ENCODE results near the gene GARNL3.

The GARNL3 gene

DNA sequence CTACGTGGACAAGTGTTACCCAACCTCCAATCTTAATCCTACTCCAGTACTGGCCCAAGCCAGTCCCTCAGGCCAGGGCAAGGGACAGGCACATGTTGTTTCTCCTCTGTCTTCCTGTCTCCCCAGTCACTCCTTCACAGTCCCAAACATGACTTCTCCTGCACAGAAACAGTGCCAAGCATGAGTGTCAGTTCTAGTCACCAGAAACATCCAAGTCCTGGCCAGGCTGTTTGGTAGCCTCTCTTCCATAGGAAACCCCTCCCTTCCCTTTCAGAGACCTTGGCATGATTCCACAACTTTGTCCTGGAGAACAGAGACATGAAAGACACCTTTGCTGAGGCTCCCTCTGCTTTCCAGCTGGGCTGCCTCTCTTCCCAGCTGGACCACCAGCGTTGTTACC, 76.1 kb downstream of the GARNL3 start:
- POLR2A ChIA-PET, result no interaction called here
- CTCF ChIA-PET, result interaction anchor here (0.8 kb wide), 1 partner anchor 16 kb away, joined by 3 read pairs; no protein-coding TSS in a partner anchor
- DNase-seq, result no peak
- no peak overlapping the region for H3K27ac ChIP-seq (ENCODE audit: insufficient read depth in 1 of 2, low read depth in 1 of 2, low read length in 2 of 2, poor library complexity in 1 of 2, severe bottlenecking in 2 of 2)
- WGBS (ENCODE audit: insufficient coverage), result 94% methylated on average over 2 of the region's 2 CpGs
- H3K36me3 ChIP-seq (ENCODE audit: control insufficient read depth in 4 of 4, insufficient read depth in 4 of 4, low read length in 3 of 4), result no peaks in the 10 kb centered on the region
- no peaks in the 10 kb centered on the region for H3K4me1 ChIP-seq (ENCODE audit: control extremely low read depth in 1 of 4, control insufficient read depth in 4 of 4, insufficient read depth in 4 of 4, low read length in 3 of 4)
- no peak overlapping the region for H3K4me3 ChIP-seq (ENCODE audit: control insufficient read depth in 1 of 7, extremely low read depth in 1 of 7, insufficient read depth in 4 of 7, low read depth in 2 of 7, low read length in 6 of 7)
- H3K27me3 ChIP-seq (replicated peaks in 2 of 5; ENCODE audit: control insufficient read depth in 4 of 5, insufficient read depth in 5 of 5, low read length in 4 of 5), result peaks cover 0 to 6% (median 0%) of the 10 kb centered on the region in 5 experiments
- H3K9me3 ChIP-seq (ENCODE audit: control extremely low read depth in 1 of 5, control insufficient read depth in 4 of 5, insufficient read depth in 2 of 5, low read depth in 1 of 5, low read length in 4 of 5), result no peaks in the 10 kb centered on the region

- H3K9me3 ChIP-seq (ENCODE audit: control extremely low read depth in 1 of 5, control insufficient read depth in 4 of 5, insufficient read depth in 2 of 5, low read depth in 1 of 5, low read length in 4 of 5), result no peaks in the 10 kb centered on the region
- H3K36me3 ChIP-seq (ENCODE audit: control insufficient read depth in 4 of 4, insufficient read depth in 4 of 4, low read length in 3 of 4), result no peaks in the 10 kb centered on the region
- WGBS (ENCODE audit: insufficient coverage), result 98% methylated on average over 3 of the region's 3 CpGs
- no peaks in the 10 kb centered on the region for H3K4me1 ChIP-seq (ENCODE audit: control extremely low read depth in 1 of 4, control insufficient read depth in 4 of 4, insufficient read depth in 4 of 4, low read length in 3 of 4)
- ChIA-PET CTCF (interaction anchor here (0.8 kb wide), 1 partner anchor 15 kb away, joined by 3 read pairs; no protein-coding TSS in a partner anchor), POLR2A (no interaction called here)
- H3K4me3 ChIP-seq (ENCODE audit: control insufficient read depth in 1 of 7, extremely low read depth in 1 of 7, insufficient read depth in 4 of 7, low read depth in 2 of 7, low read length in 6 of 7), result no peak overlapping the region
- no peak for DNase-seq
- H3K27ac ChIP-seq (ENCODE audit: insufficient read depth in 1 of 2, low read depth in 1 of 2, low read length in 2 of 2, poor library complexity in 1 of 2, severe bottlenecking in 2 of 2), result no peak overlapping the region
- H3K27me3 ChIP-seq (replicated peaks in 2 of 5; ENCODE audit: control insufficient read depth in 4 of 5, insufficient read depth in 5 of 5, low read length in 4 of 5), result peaks cover 0 to 6% (median 0%) of the 10 kb centered on the region in 5 experiments
These were observed 76.6 kb downstream of the GARNL3 start for GRCh38 chr9:127341152-127341551.

GRCh38 chr9:127344368-127345000, 79.9 kb downstream of the GARNL3 start:
- DNase-seq, result no peak

DNA sequence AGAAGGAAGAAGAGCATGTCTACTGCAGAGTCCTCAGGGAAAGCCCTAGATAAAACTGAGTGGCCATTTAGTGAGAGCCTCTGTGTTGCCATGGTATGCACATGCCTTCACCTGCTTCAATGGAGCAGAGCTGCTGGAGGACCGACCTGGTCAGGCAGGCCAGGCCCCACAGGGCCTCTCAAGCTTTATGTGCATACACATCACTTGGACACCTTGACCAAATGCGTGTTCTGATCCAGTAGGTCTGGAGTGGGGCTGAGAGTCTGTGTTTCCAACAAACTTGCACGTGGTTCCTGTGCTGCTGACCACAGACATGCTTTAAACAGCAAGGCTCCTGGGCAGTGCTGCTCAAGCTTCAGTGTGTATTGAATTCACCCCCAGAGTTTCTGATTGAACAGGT, 81.0 kb downstream of the GARNL3 start:
- Histone ChIP-seq H3K4me1 (ENCODE audit: control extremely low read depth in 1 of 4, control insufficient read depth in 4 of 4, insufficient read depth in 4 of 4, low read length in 3 of 4) (no peaks in the 10 kb centered on the region), H3K9me3 (ENCODE audit: control extremely low read depth in 1 of 5, control insufficient read depth in 4 of 5, insufficient read depth in 2 of 5, low read depth in 1 of 5, low read length in 4 of 5) (no peaks in the 10 kb centered on the region), H3K4me3 (ENCODE audit: control insufficient read depth in 1 of 7, extremely low read depth in 1 of 7, insufficient read depth in 4 of 7, low read depth in 2 of 7, low read length in 6 of 7) (no peak overlapping the region), H3K36me3 (ENCODE audit: control insufficient read depth in 4 of 4, insufficient read depth in 4 of 4, low read length in 3 of 4) (no peaks in the 10 kb centered on the region), H3K27me3 (replicated peaks in 2 of 5; ENCODE audit: control insufficient read depth in 4 of 5, insufficient read depth in 5 of 5, low read length in 4 of 5) (peaks cover 0 to 6% (median 0%) of the 10 kb centered on the region in 5 experiments), H3K27ac (ENCODE audit: insufficient read depth in 1 of 2, low read depth in 1 of 2, low read length in 2 of 2, poor library complexity in 1 of 2, severe bottlenecking in 2 of 2) (no peak overlapping the region)
- no peak for DNase-seq
- 90% methylated on average over 3 of the region's 3 CpGs for WGBS (ENCODE audit: insufficient coverage)
- ChIA-PET POLR2A (no interaction called here), CTCF (interaction anchor here (1.0 to 1.8 kb wide), 4 partner anchors 13 to 131 kb away, joined by 3 to 6 read pairs (median 4); no protein-coding TSS in a partner anchor)

More at GRCh38 chr9:127344368-127345000, 79.9 kb downstream of the GARNL3 start:
- H3K27ac ChIP-seq (ENCODE audit: insufficient read depth in 1 of 2, low read depth in 1 of 2, low read length in 2 of 2, poor library complexity in 1 of 2, severe bottlenecking in 2 of 2), result no peak overlapping the region
- no peaks in the 10 kb centered on the region for H3K36me3 ChIP-seq (ENCODE audit: control insufficient read depth in 4 of 4, insufficient read depth in 4 of 4, low read length in 3 of 4)
- POLR2A ChIA-PET, result no interaction called here
- CTCF ChIA-PET, result interaction anchor here (0.9 to 1.8 kb wide), 3 partner anchors 10 to 130 kb away, joined by 4 to 6 read pairs (median 5); no protein-coding TSS in a partner anchor
- no peaks in the 10 kb centered on the region for H3K9me3 ChIP-seq (ENCODE audit: control extremely low read depth in 1 of 5, control insufficient read depth in 4 of 5, insufficient read depth in 2 of 5, low read depth in 1 of 5, low read length in 4 of 5)
- H3K4me1 ChIP-seq (ENCODE audit: control extremely low read depth in 1 of 4, control insufficient read depth in 4 of 4, insufficient read depth in 4 of 4, low read length in 3 of 4), result no peaks in the 10 kb centered on the region
- H3K27me3 ChIP-seq (replicated peaks in 2 of 5; ENCODE audit: control insufficient read depth in 4 of 5, insufficient read depth in 5 of 5, low read length in 4 of 5), result peaks cover 0 to 6% (median 0%) of the 10 kb centered on the region in 5 experiments
- 81% methylated on average over 6 of the region's 7 CpGs for WGBS (ENCODE audit: insufficient coverage)
- no peak overlapping the region for H3K4me3 ChIP-seq (ENCODE audit: control insufficient read depth in 1 of 7, extremely low read depth in 1 of 7, insufficient read depth in 4 of 7, low read depth in 2 of 7, low read length in 6 of 7)

DNA sequence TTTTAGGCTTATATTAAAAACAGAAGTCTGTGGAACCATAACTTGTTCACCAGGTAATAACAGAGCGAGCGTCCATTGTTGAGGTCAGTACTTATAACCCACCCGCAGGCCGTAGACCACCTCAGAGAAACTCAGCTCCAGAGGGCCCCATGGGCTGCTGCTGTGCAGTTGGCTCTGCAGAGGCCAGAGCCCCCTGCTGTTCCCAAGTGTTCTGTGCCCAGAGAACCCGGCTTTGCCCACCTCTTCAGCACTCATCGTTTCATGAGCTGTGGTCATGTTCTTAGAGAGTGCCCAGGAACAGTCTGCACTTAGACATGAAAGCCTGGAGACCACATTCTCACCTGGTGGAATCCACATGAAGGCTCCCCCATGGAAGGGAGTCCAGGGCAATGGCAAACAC, 82.0 kb downstream of the GARNL3 start:
- Histone ChIP-seq H3K27me3 (replicated peaks in 2 of 5; ENCODE audit: control insufficient read depth in 4 of 5, insufficient read depth in 5 of 5, low read length in 4 of 5) (peaks cover 0 to 2% (median 0%) of the 10 kb centered on the region in 5 experiments), H3K9me3 (ENCODE audit: control extremely low read depth in 1 of 5, control insufficient read depth in 4 of 5, insufficient read depth in 2 of 5, low read depth in 1 of 5, low read length in 4 of 5) (no peaks in the 10 kb centered on the region), H3K36me3 (ENCODE audit: control insufficient read depth in 4 of 4, insufficient read depth in 4 of 4, low read length in 3 of 4) (no peaks in the 10 kb centered on the region), H3K4me3 (ENCODE audit: control insufficient read depth in 1 of 7, extremely low read depth in 1 of 7, insufficient read depth in 4 of 7, low read depth in 2 of 7, low read length in 6 of 7) (no peak overlapping the region), H3K27ac (ENCODE audit: insufficient read depth in 1 of 2, low read depth in 1 of 2, low read length in 2 of 2, poor library complexity in 1 of 2, severe bottlenecking in 2 of 2) (no peak overlapping the region), H3K4me1 (ENCODE audit: control extremely low read depth in 1 of 4, control insufficient read depth in 4 of 4, insufficient read depth in 4 of 4, low read length in 3 of 4) (no peaks in the 10 kb centered on the region)
- peak in 1 of 3 donors; percentile 13 for DNase-seq
- CTCF ChIA-PET, result interaction anchor here (0.6 to 1.8 kb wide), 4 partner anchors 12 to 133 kb away, joined by 3 to 6 read pairs (median 4); no protein-coding TSS in a partner anchor
- POLR2A ChIA-PET, result no interaction called here
- WGBS (ENCODE audit: insufficient coverage), result 88% methylated on average over 6 of the region's 6 CpGs

GRCh38 chr9:127347831-127348776, 83.5 kb downstream of the GARNL3 start:
- ChIA-PET POLR2A (no interaction called here), CTCF (no interaction called here)
- no peaks in the 10 kb centered on the region for H3K9me3 ChIP-seq (ENCODE audit: control extremely low read depth in 1 of 5, control insufficient read depth in 4 of 5, insufficient read depth in 2 of 5, low read depth in 1 of 5, low read length in 4 of 5)
- WGBS (ENCODE audit: insufficient coverage), result 88% methylated on average over 5 of the region's 8 CpGs
- no peak overlapping the region for H3K27ac ChIP-seq (ENCODE audit: insufficient read depth in 1 of 2, low read depth in 1 of 2, low read length in 2 of 2, poor library complexity in 1 of 2, severe bottlenecking in 2 of 2)
- H3K4me1 ChIP-seq (ENCODE audit: control extremely low read depth in 1 of 4, control insufficient read depth in 4 of 4, insufficient read depth in 4 of 4, low read length in 3 of 4), result no peaks in the 10 kb centered on the region
- no peaks in the 10 kb centered on the region for H3K36me3 ChIP-seq (ENCODE audit: control insufficient read depth in 4 of 4, insufficient read depth in 4 of 4, low read length in 3 of 4)
- peak in 2 of 3 donors; percentile 34 to 39 for DNase-seq
- H3K4me3 ChIP-seq (ENCODE audit: control insufficient read depth in 1 of 7, extremely low read depth in 1 of 7, insufficient read depth in 4 of 7, low read depth in 2 of 7, low read length in 6 of 7), result no peak overlapping the region
- peaks cover 0 to 2% (median 0%) of the 10 kb centered on the region in 5 experiments for H3K27me3 ChIP-seq (replicated peaks in 2 of 5; ENCODE audit: control insufficient read depth in 4 of 5, insufficient read depth in 5 of 5, low read length in 4 of 5)
